K562 (cell line): ENCODE measurements around the gene ANKRD16. TPM values are rescaled to one million over a fixed set of nuclear protein-coding genes. Genes with fewer than 3 reads are reported as not detected.

Experiments used
- polyA plus RNA-seq, 8 experiments: library from polyadenylated mRNA; depleted of rRNA in 4 of 8; stranded (reverse) in 5 of 8; unstranded in 3 of 8; fragments of >200 nt; fragmentation: Nextera tagmentation in 2 of 8; fragmentation: Illumina TruSeq in 1 of 8; extraction: Ambion mirVana in 2 of 8; extraction: Trizol in 1 of 8; gene quantifications; 2 replicates each; pipeline versions ENCODE4 v1.2.1 to v1.2.3, GENCODE V29; 2011 to 2014; ENCODE audit warnings: inconsistent platforms in 1 of 8, missing spikeins in 1 of 8
- total RNA-seq, 7 experiments: library from RNA; depleted of rRNA in 6 of 7; stranded (reverse); fragments of >200 nt in 6 of 7; fragmentation: Illumina TruSeq in 2 of 7; extraction: Trizol in 2 of 7; gene quantifications; 2 replicates each; pipeline versions ENCODE4 v1.2.1 to v1.2.3, GENCODE V29; 2011 to 2021; ENCODE audit warnings: low replicate concordance in 1 of 7

ANKRD16 gene
- total and polyA plus RNA-seq, 9 of the 15 experiments (the other 6 are each of a cell fraction or from before 2014, with no cell fraction given): 1.5 to 16.0 (median 9.5) TPM

Other genes starting within 250 kb of the ANKRD16 start
- gene ASB13, start 223.3 kb downstream of the ANKRD16 start, total RNA-seq (2014; rRNA removed): 18.2 and 21.8 TPM in 2 replicates
- gene ASB13, start 223.3 kb downstream of the ANKRD16 start, total RNA-seq (2014; rRNA removed; fragmentation: Illumina TruSeq; extraction: Trizol): 12.4 and 14.2 TPM in 2 replicates
- gene ASB13, start 223.3 kb downstream of the ANKRD16 start, total RNA-seq (2015; rRNA removed; fragmentation: Illumina TruSeq; extraction: Trizol): 15.5 and 16.9 TPM in 2 replicates
- gene ASB13, start 223.3 kb downstream of the ANKRD16 start, total RNA-seq (2021): 28.8 and 33.2 TPM in 2 replicates
- 17.4 and 18.1 TPM in 2 replicates for gene ASB13, start 223.3 kb downstream of the ANKRD16 start, polyA plus RNA-seq (2011; rRNA removed)
- 15.5 and 16.9 TPM in 2 replicates for gene ASB13, start 223.3 kb downstream of the ANKRD16 start, polyA plus RNA-seq (2014; fragmentation: Illumina TruSeq; extraction: Trizol)
- gene ASB13, start 223.3 kb downstream of the ANKRD16 start, polyA plus RNA-seq (2014; fragmentation: Nextera tagmentation; extraction: Ambion mirVana): 1 to 10 TPM; 5.2 to 6.9 TPM
- gene ASB13, start 223.3 kb downstream of the ANKRD16 start, polyA plus RNA-seq (2014; rRNA removed): 14.5 and 18.7 TPM in 2 replicates
- 63.2 and 65.0 TPM in 2 replicates for gene TASOR2, start 205.1 kb downstream of the ANKRD16 start, total RNA-seq (2014; rRNA removed)
- gene TASOR2, start 205.1 kb downstream of the ANKRD16 start, total RNA-seq (2014; rRNA removed; fragmentation: Illumina TruSeq; extraction: Trizol): 68.0 and 76.3 TPM in 2 replicates
- 67.3 and 75.3 TPM in 2 replicates for gene TASOR2, start 205.1 kb downstream of the ANKRD16 start, total RNA-seq (2015; rRNA removed; fragmentation: Illumina TruSeq; extraction: Trizol)
- 60.9 and 66.2 TPM in 2 replicates for gene TASOR2, start 205.1 kb downstream of the ANKRD16 start, total RNA-seq (2021)
- gene TASOR2, start 205.1 kb downstream of the ANKRD16 start, polyA plus RNA-seq (2011; rRNA removed): 38.1 and 48.4 TPM in 2 replicates
- 49.2 and 52.3 TPM in 2 replicates for gene TASOR2, start 205.1 kb downstream of the ANKRD16 start, polyA plus RNA-seq (2014; fragmentation: Illumina TruSeq; extraction: Trizol)
- gene TASOR2, start 205.1 kb downstream of the ANKRD16 start, polyA plus RNA-seq (2014; fragmentation: Nextera tagmentation; extraction: Ambion mirVana): 10 to 100 TPM; 12.7 to 14.1 TPM
- 35.7 and 37.3 TPM in 2 replicates for gene TASOR2, start 205.1 kb downstream of the ANKRD16 start, polyA plus RNA-seq (2014; rRNA removed)
- gene GDI2, start 76.5 kb downstream of the ANKRD16 start, total RNA-seq (2014; rRNA removed): 285 and 296 TPM in 2 replicates
- 350 and 391 TPM in 2 replicates for gene GDI2, start 76.5 kb downstream of the ANKRD16 start, total RNA-seq (2014; rRNA removed; fragmentation: Illumina TruSeq; extraction: Trizol)
- gene GDI2, start 76.5 kb downstream of the ANKRD16 start, total RNA-seq (2015; rRNA removed; fragmentation: Illumina TruSeq; extraction: Trizol): 378 and 397 TPM in 2 replicates
- 266 and 273 TPM in 2 replicates for gene GDI2, start 76.5 kb downstream of the ANKRD16 start, total RNA-seq (2021)
- 208 and 287 TPM in 2 replicates for gene GDI2, start 76.5 kb downstream of the ANKRD16 start, polyA plus RNA-seq (2011; rRNA removed)
- gene GDI2, start 76.5 kb downstream of the ANKRD16 start, polyA plus RNA-seq (2014; fragmentation: Illumina TruSeq; extraction: Trizol): 308 and 352 TPM in 2 replicates
- 100 to 1,000 TPM; 262 to 424 TPM for gene GDI2, start 76.5 kb downstream of the ANKRD16 start, polyA plus RNA-seq (2014; fragmentation: Nextera tagmentation; extraction: Ambion mirVana)
- gene GDI2, start 76.5 kb downstream of the ANKRD16 start, polyA plus RNA-seq (2014; rRNA removed): 259 and 274 TPM in 2 replicates
- 80.6 and 87.9 TPM in 2 replicates for gene FBH1, start 350 bp upstream of the ANKRD16 start, total RNA-seq (2014; rRNA removed)
- 77.7 and 77.8 TPM in 2 replicates for gene FBH1, start 350 bp upstream of the ANKRD16 start, total RNA-seq (2014; rRNA removed; fragmentation: Illumina TruSeq; extraction: Trizol)
- gene FBH1, start 350 bp upstream of the ANKRD16 start, total RNA-seq (2015; rRNA removed; fragmentation: Illumina TruSeq; extraction: Trizol): 107 and 108 TPM in 2 replicates
- gene FBH1, start 350 bp upstream of the ANKRD16 start, total RNA-seq (2021): 93.5 and 95.1 TPM in 2 replicates
- 85.6 and 89.2 TPM in 2 replicates for gene FBH1, start 350 bp upstream of the ANKRD16 start, polyA plus RNA-seq (2011; rRNA removed)
- gene FBH1, start 350 bp upstream of the ANKRD16 start, polyA plus RNA-seq (2014; fragmentation: Illumina TruSeq; extraction: Trizol): 66.3 and 70.1 TPM in 2 replicates
- 10 to 100 TPM; 13.4 to 23.4 TPM for gene FBH1, start 350 bp upstream of the ANKRD16 start, polyA plus RNA-seq (2014; fragmentation: Nextera tagmentation; extraction: Ambion mirVana)
- 69.7 and 73.1 TPM in 2 replicates for gene FBH1, start 350 bp upstream of the ANKRD16 start, polyA plus RNA-seq (2014; rRNA removed)
- gene IL15RA, start 87.7 kb upstream of the ANKRD16 start, total RNA-seq (2014; rRNA removed): 9.8 and 10.1 TPM in 2 replicates
- 4.0 and 4.5 TPM in 2 replicates for gene IL15RA, start 87.7 kb upstream of the ANKRD16 start, total RNA-seq (2014; rRNA removed; fragmentation: Illumina TruSeq; extraction: Trizol)
- 4.7 and 5.2 TPM in 2 replicates for gene IL15RA, start 87.7 kb upstream of the ANKRD16 start, total RNA-seq (2015; rRNA removed; fragmentation: Illumina TruSeq; extraction: Trizol)
- 9.4 and 11.7 TPM in 2 replicates for gene IL15RA, start 87.7 kb upstream of the ANKRD16 start, total RNA-seq (2021)
- gene IL15RA, start 87.7 kb upstream of the ANKRD16 start, polyA plus RNA-seq (2011; rRNA removed): 8.0 and 18.3 TPM in 2 replicates
- 10.6 and 11.2 TPM in 2 replicates for gene IL15RA, start 87.7 kb upstream of the ANKRD16 start, polyA plus RNA-seq (2014; fragmentation: Illumina TruSeq; extraction: Trizol)
- gene IL15RA, start 87.7 kb upstream of the ANKRD16 start, polyA plus RNA-seq (2014; fragmentation: Nextera tagmentation; extraction: Ambion mirVana): 1 to 10 TPM; 1.2 to 2.0 TPM
- gene IL15RA, start 87.7 kb upstream of the ANKRD16 start, polyA plus RNA-seq (2014; rRNA removed): 8.7 and 9.9 TPM in 2 replicates
- not detected in 2 replicates for gene IL2RA, start 172.5 kb upstream of the ANKRD16 start, total RNA-seq (2014; rRNA removed)
- gene IL2RA, start 172.5 kb upstream of the ANKRD16 start, total RNA-seq (2014; rRNA removed; fragmentation: Illumina TruSeq; extraction: Trizol): not detected in 2 replicates
- not detected in 2 replicates for gene IL2RA, start 172.5 kb upstream of the ANKRD16 start, total RNA-seq (2015; rRNA removed; fragmentation: Illumina TruSeq; extraction: Trizol)
- 0.95 and 1.1 TPM in 2 replicates for gene IL2RA, start 172.5 kb upstream of the ANKRD16 start, total RNA-seq (2021)
- not detected in 2 replicates for gene IL2RA, start 172.5 kb upstream of the ANKRD16 start, polyA plus RNA-seq (2011; rRNA removed)
- gene IL2RA, start 172.5 kb upstream of the ANKRD16 start, polyA plus RNA-seq (2014; fragmentation: Illumina TruSeq; extraction: Trizol): not detected in 2 replicates
- not detected for gene IL2RA, start 172.5 kb upstream of the ANKRD16 start, polyA plus RNA-seq (2014; fragmentation: Nextera tagmentation; extraction: Ambion mirVana)
- gene IL2RA, start 172.5 kb upstream of the ANKRD16 start, polyA plus RNA-seq (2014; rRNA removed): not detected in 2 replicates
- gene RBM17, start 199.1 kb upstream of the ANKRD16 start, total RNA-seq (2014; rRNA removed): 82.8 and 86.5 TPM in 2 replicates
- gene RBM17, start 199.1 kb upstream of the ANKRD16 start, total RNA-seq (2014; rRNA removed; fragmentation: Illumina TruSeq; extraction: Trizol): 124 and 148 TPM in 2 replicates
- gene RBM17, start 199.1 kb upstream of the ANKRD16 start, total RNA-seq (2015; rRNA removed; fragmentation: Illumina TruSeq; extraction: Trizol): 123 and 125 TPM in 2 replicates
- gene RBM17, start 199.1 kb upstream of the ANKRD16 start, total RNA-seq (2021): 144 and 145 TPM in 2 replicates
- 51.7 and 53.2 TPM in 2 replicates for gene RBM17, start 199.1 kb upstream of the ANKRD16 start, polyA plus RNA-seq (2011; rRNA removed)
- 194 and 217 TPM in 2 replicates for gene RBM17, start 199.1 kb upstream of the ANKRD16 start, polyA plus RNA-seq (2014; fragmentation: Illumina TruSeq; extraction: Trizol)
- gene RBM17, start 199.1 kb upstream of the ANKRD16 start, polyA plus RNA-seq (2014; fragmentation: Nextera tagmentation; extraction: Ambion mirVana): 10 to 100 TPM; 23.6 to 25.8 TPM
- 139 and 141 TPM in 2 replicates for gene RBM17, start 199.1 kb upstream of the ANKRD16 start, polyA plus RNA-seq (2014; rRNA removed)